CD4-positive, CD25-positive, alpha-beta regulatory T cell (primary cell): ENCODE results near the gene SLC12A2. TPM values are rescaled to one million over a fixed set of nuclear protein-coding genes. Genes with fewer than 3 reads are reported as not detected.

ENCODE experiments used
- ATAC-seq, 2 donors: fragments of 150-1000 bp; cut with Tn5 transposase; one replicate each; pipeline ENCODE4 v1.10.0; 2021; ENCODE audit warnings: low read depth in 2 of 2, moderate number of reproducible peaks in 2 of 2, moderate library complexity in 1 of 2
- DNase-seq, 3 donors: peaks; one replicate each; pipeline versions ENCODE4 v3.0.0 to v3.0.0-alpha.2; 2012 to 2022; ENCODE audit warnings: mixed read lengths in 1 of 3
- H3K27ac ChIP-seq: one replicate; pipeline ENCODE4 v1.7.0; 2013; ENCODE audit warnings: mild to moderate bottlenecking, low read length; ENCODE audit not compliant: insufficient read depth, poor library complexity, severe bottlenecking
- H3K27me3 ChIP-seq: one replicate; pipeline ENCODE4 v1.7.0; 2013; ENCODE audit warnings: low read length; ENCODE audit not compliant: control insufficient read depth, insufficient read depth
- H3K36me3 ChIP-seq: one replicate; pipeline ENCODE4 v1.7.0; 2013; ENCODE audit warnings: mild to moderate bottlenecking, low read length, moderate library complexity; ENCODE audit not compliant: control insufficient read depth, insufficient read depth
- H3K4me1 ChIP-seq: 2 replicates; pipeline ENCODE4 v1.7.0; 2013; ENCODE audit warnings: mild to moderate bottlenecking, low read length; ENCODE audit not compliant: insufficient read depth, control insufficient read depth, poor library complexity, severe bottlenecking
- H3K4me3 ChIP-seq: one replicate; pipeline ENCODE4 v1.7.0; 2013; ENCODE audit warnings: low read depth, mild to moderate bottlenecking, low read length, moderate library complexity
- H3K9me3 ChIP-seq, 2 experiments: 1 replicate in 1 of 2; 2 replicates in 1 of 2; pipeline ENCODE4 v1.7.0; 2013; ENCODE audit warnings: low read length in 2 of 2, mild to moderate bottlenecking in 1 of 2, moderate library complexity in 1 of 2; ENCODE audit not compliant: control insufficient read depth in 2 of 2
- H3K27ac Mint-ChIP-seq, 3 donors: one replicate each; pipeline ENCODE4 v1.8.0; 2020 to 2022; ENCODE audit warnings: mild to moderate bottlenecking in 3 of 3, mixed read lengths in 3 of 3, moderate library complexity in 2 of 3
- H3K27me3 Mint-ChIP-seq: one replicate; pipeline ENCODE4 v1.8.0; 2022; ENCODE audit warnings: mild to moderate bottlenecking, mixed read lengths
- H3K36me3 Mint-ChIP-seq: one replicate; pipeline ENCODE4 v1.8.0; 2020; ENCODE audit warnings: mixed read lengths
- H3K4me1 Mint-ChIP-seq, 4 donors: one replicate each; pipeline ENCODE4 v1.8.0; 2020 to 2022; ENCODE audit warnings: mixed read lengths in 4 of 4, mild to moderate bottlenecking in 1 of 4
- H3K4me3 Mint-ChIP-seq, 4 donors: one replicate each; pipeline ENCODE4 v1.8.0; 2020 to 2022; ENCODE audit warnings: mild to moderate bottlenecking in 4 of 4, mixed read lengths in 4 of 4, moderate library complexity in 3 of 4
- H3K9me3 Mint-ChIP-seq, 7 donors: one replicate each; pipeline ENCODE4 v1.8.0; 2020 to 2022; ENCODE audit warnings: mixed read lengths in 7 of 7, mild to moderate bottlenecking in 3 of 7, moderate library complexity in 2 of 7
- polyA plus RNA-seq, 4 donors: library from polyadenylated mRNA; unstranded; fragments of 300-500 nt; fragmentation: Illumina TruSeq; gene quantifications; one replicate each; pipeline ENCODE4 v1.2.3, GENCODE V29; 2021
- total RNA-seq: library from RNA; stranded (reverse); gene quantifications from one replicate; pipeline ENCODE4 v1.2.3, GENCODE V29; 2022

Gene SLC12A2
- total and polyA plus RNA-seq, 5 donors from 2014 or later, result 3.3 to 16.8 (median 5.7) TPM

GRCh38 chr5:128212191-128212806, 128.7 kb downstream of the SLC12A2 start:
- peaks cover 2% of the 10 kb centered on the region for H3K27me3 ChIP-seq
- H3K4me3 Mint-ChIP-seq, result no peak overlapping the region
- H3K4me1 ChIP-seq, result no peaks in the 10 kb centered on the region
- no peaks in the 10 kb centered on the region for H3K36me3 ChIP-seq
- no peak for ATAC-seq
- H3K9me3 ChIP-seq, result no peaks in the 10 kb centered on the region
- no peak overlapping the region for H3K27ac Mint-ChIP-seq
- peaks cover 15% of the 10 kb centered on the region for H3K27me3 Mint-ChIP-seq
- peaks cover 0 to 3% (median 1%) of the 10 kb centered on the region in 4 donors for H3K4me1 Mint-ChIP-seq
- H3K36me3 Mint-ChIP-seq, result no peaks in the 10 kb centered on the region
- no peak for DNase-seq
- H3K27ac ChIP-seq, result no peak overlapping the region
- no peak overlapping the region for H3K4me3 ChIP-seq
- H3K9me3 Mint-ChIP-seq, result no peaks in the 10 kb centered on the region

DNA sequence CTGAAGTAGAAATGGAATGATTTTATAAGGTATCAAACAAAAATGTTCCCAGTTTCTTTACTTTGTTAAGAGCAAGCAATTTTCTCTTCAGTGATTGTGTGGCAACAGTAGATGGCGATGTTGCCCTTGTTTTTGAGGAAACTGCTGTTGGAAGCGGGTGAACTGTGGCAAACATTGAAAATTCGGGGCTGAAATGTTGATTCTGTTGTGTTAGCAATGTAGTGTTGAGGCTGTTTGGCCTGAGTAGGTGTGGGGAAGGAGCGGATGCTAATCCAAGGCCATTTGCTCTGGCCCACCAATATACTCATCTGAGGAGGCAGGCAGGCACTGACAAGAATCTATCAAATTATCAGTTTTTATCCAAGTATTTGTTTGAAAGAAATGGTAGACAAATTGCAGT, 129.8 kb downstream of the SLC12A2 start:
- peaks cover 10% of the 10 kb centered on the region for H3K27me3 Mint-ChIP-seq
- no peak overlapping the region for H3K4me3 ChIP-seq
- peaks cover 2% of the 10 kb centered on the region for H3K27me3 ChIP-seq
- peaks cover 0 to 3% (median 1%) of the 10 kb centered on the region in 4 donors for H3K4me1 Mint-ChIP-seq
- H3K9me3 Mint-ChIP-seq, result no peaks in the 10 kb centered on the region
- DNase-seq, result peak in 2 of 3 donors; percentile 33 to 59
- no peak overlapping the region for H3K4me3 Mint-ChIP-seq
- H3K9me3 ChIP-seq, result no peaks in the 10 kb centered on the region
- no peaks in the 10 kb centered on the region for H3K4me1 ChIP-seq
- H3K27ac ChIP-seq, result no peak overlapping the region
- no peaks in the 10 kb centered on the region for H3K36me3 Mint-ChIP-seq
- ATAC-seq, result peak in 1 of 2 donors; percentile 14
- H3K36me3 ChIP-seq, result no peaks in the 10 kb centered on the region
- no peak overlapping the region for H3K27ac Mint-ChIP-seq

DNA sequence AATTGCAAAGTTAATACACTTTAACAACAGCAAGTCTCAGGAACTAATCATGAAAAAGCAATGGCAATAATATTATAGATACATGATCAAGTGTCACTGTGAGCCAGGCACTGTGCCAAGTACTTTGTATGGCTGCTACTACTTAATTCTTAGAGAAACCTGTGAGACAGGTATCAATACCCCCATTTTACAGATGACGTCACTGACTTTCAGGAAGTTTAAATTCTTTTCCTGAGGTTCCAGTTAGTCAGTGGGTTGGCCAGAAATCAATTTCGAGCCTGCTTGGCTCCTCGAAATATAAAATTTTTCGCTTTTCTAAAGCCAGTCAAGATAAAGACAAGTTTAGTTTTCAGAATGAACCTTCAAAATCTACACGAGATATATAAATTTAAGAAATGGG, 130.3 kb downstream of the SLC12A2 start:
- Histone ChIP-seq H3K27me3 (peaks cover 1% of the 10 kb centered on the region), H3K4me1 (no peaks in the 10 kb centered on the region), H3K36me3 (no peaks in the 10 kb centered on the region), H3K27ac (no peak overlapping the region), H3K9me3 (no peaks in the 10 kb centered on the region), H3K4me3 (no peak overlapping the region)
- H3K4me3 Mint-ChIP-seq, result no peak overlapping the region
- no peaks in the 10 kb centered on the region for H3K36me3 Mint-ChIP-seq
- H3K4me1 Mint-ChIP-seq, result peaks cover 0 to 3% (median 1%) of the 10 kb centered on the region in 4 donors
- DNase-seq (no peak), ATAC-seq (no peak)
- no peaks in the 10 kb centered on the region for H3K9me3 Mint-ChIP-seq
- peaks cover 10% of the 10 kb centered on the region for H3K27me3 Mint-ChIP-seq
- no peak overlapping the region for H3K27ac Mint-ChIP-seq

GRCh38 chr5:128216285-128216684, 132.7 kb downstream of the SLC12A2 start:
- no peak overlapping the region for H3K4me3 Mint-ChIP-seq
- H3K9me3 Mint-ChIP-seq, result peaks cover 0 to 1% (median 0%) of the 10 kb centered on the region in 7 donors

DNA sequence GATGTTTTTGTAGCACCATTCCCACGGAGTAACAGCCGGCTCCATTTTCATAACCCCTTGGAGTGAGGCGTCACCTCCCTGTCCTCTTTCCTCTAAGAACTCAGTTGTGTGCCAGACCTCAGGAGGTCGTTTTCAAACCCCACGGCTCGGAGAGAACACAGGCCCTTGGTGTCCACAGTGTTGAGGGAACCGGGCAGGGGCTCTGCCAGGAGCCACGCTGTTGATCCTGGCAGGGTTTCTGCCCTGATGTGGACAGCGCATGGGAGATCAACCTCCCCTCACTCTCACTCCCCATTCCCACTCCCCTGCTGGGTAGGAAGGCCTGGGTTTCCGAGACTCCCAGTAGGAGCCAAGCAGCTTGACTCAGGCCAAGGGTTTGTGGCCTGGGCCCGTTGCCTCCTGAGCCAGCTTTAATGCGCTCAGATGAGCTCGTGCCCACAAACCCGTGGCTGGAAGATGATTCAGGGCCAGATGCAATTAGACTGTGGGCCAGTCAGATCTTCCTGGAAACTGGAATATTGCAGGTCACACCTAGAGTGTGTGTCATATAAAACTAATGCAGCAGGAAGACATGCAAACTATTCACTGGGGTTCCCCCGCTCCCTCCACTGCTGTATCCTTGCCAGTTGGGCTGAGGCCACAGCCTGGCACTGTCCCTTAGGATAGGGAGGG, 133.4 kb downstream of the SLC12A2 start:
- no peaks in the 10 kb centered on the region for H3K36me3 ChIP-seq
- no peak for DNase-seq
- H3K27me3 ChIP-seq, result no peaks in the 10 kb centered on the region
- H3K4me3 ChIP-seq, result no peak overlapping the region
- no peaks in the 10 kb centered on the region for H3K36me3 Mint-ChIP-seq
- H3K9me3 ChIP-seq, result no peaks in the 10 kb centered on the region
- no peak for ATAC-seq
- no peak overlapping the region for H3K27ac Mint-ChIP-seq
- H3K4me1 Mint-ChIP-seq, result peaks cover 0 to 3% (median 1%) of the 10 kb centered on the region in 4 donors
- peaks cover 10% of the 10 kb centered on the region for H3K27me3 Mint-ChIP-seq
- no peak overlapping the region for H3K4me3 Mint-ChIP-seq
- no peaks in the 10 kb centered on the region for H3K4me1 ChIP-seq
- H3K9me3 Mint-ChIP-seq, result peaks cover 0 to 1% (median 0%) of the 10 kb centered on the region in 7 donors
- no peak overlapping the region for H3K27ac ChIP-seq

More at GRCh38 chr5:128216285-128216684, 132.7 kb downstream of the SLC12A2 start:
- no peaks in the 10 kb centered on the region for H3K36me3 ChIP-seq
- H3K27ac Mint-ChIP-seq, result no peak overlapping the region
- no peak for ATAC-seq
- peaks cover 10% of the 10 kb centered on the region for H3K27me3 Mint-ChIP-seq
- H3K27me3 ChIP-seq, result no peaks in the 10 kb centered on the region
- H3K4me1 Mint-ChIP-seq, result peaks cover 0 to 3% (median 1%) of the 10 kb centered on the region in 4 donors
- DNase-seq, result no peak
- no peak overlapping the region for H3K27ac ChIP-seq
- no peaks in the 10 kb centered on the region for H3K36me3 Mint-ChIP-seq
- no peak overlapping the region for H3K4me3 ChIP-seq
- H3K4me1 ChIP-seq, result no peaks in the 10 kb centered on the region
- no peaks in the 10 kb centered on the region for H3K9me3 ChIP-seq

DNA sequence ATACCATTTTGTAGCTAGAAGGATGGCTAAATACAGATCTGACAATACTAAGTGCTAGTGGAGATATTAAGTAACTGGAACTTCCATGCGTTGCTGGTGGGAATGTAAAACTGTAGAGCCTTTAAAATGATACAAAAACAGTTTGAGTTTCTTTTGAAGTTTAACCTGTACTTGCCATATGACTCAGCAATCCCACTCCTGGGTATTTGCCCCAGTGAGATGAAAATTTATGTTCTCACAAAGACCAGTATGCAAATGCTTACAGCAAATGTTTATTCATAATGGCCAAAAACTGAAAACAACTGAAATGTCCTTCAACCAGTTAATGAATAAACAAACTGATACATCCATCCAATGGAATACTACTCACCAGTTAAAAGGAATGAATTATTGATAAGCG, 137.3 kb downstream of the SLC12A2 start:
- Histone ChIP-seq H3K27ac (no peak overlapping the region), H3K36me3 (no peaks in the 10 kb centered on the region), H3K4me1 (no peaks in the 10 kb centered on the region), H3K4me3 (no peak overlapping the region), H3K27me3 (no peaks in the 10 kb centered on the region), H3K9me3 (no peaks in the 10 kb centered on the region)
- H3K36me3 Mint-ChIP-seq, result no peaks in the 10 kb centered on the region
- peaks cover 9% of the 10 kb centered on the region for H3K27me3 Mint-ChIP-seq
- no peak for ATAC-seq
- H3K4me3 Mint-ChIP-seq, result no peak overlapping the region
- H3K27ac Mint-ChIP-seq, result no peak overlapping the region
- H3K9me3 Mint-ChIP-seq, result peaks cover 0 to 1% (median 0%) of the 10 kb centered on the region in 7 donors
- no peak for DNase-seq
- no peaks in the 10 kb centered on the region for H3K4me1 Mint-ChIP-seq

DNA sequence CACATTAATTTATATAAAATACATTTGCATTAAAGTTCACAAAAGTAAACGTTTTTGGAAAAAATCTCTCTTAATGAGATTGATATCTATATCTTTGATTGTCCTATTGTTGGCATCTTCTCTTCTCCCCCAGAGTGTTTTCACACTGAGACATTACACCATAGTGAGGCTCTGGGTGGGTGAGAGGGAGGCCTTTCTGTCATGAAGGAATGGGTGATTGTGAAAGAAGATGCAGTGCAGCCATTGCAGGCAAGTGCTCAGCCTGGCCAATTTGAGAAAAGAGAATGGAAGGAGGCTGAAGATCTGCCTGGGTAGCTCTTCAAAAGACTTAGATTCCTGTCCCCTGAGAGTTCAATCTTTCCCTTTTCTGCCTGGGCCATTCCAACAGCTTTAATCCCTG, 140.8 kb downstream of the SLC12A2 start:
- no peaks in the 10 kb centered on the region for H3K36me3 ChIP-seq
- H3K4me1 ChIP-seq, result no peaks in the 10 kb centered on the region
- DNase-seq (no peak), ATAC-seq (no peak)
- H3K4me3 ChIP-seq, result no peak overlapping the region
- no peaks in the 10 kb centered on the region for H3K9me3 ChIP-seq
- Mint-ChIP-seq H3K4me1 (no peaks in the 10 kb centered on the region), H3K4me3 (no peak overlapping the region), H3K36me3 (no peaks in the 10 kb centered on the region), H3K27ac (no peak overlapping the region), H3K9me3 (no peaks in the 10 kb centered on the region), H3K27me3 (peaks cover 9% of the 10 kb centered on the region)
- H3K27me3 ChIP-seq, result no peaks in the 10 kb centered on the region
- H3K27ac ChIP-seq, result no peak overlapping the region
